ENCODE results near the gene ZNF423.

ZNF423 gene

GRCh38 chr16:49596648-49597291 lies 259.1 kb downstream of the ZNF423 start:
- intact Hi-C loops (cut with DNase I; ENCODE audit: low total_unique reads): no loop called here
- Histone ChIP-seq H3K4me3 (no peak overlapping the region), H3K36me3 (no peaks in the 10 kb centered on the region), H3K27ac (no peak overlapping the region), H3K9me3 (no peaks in the 10 kb centered on the region), H3K4me1 (peaks cover 0 to 4% (median 0%) of the 10 kb centered on the region in 4 donors), H3K27me3 (peaks cover 0 to 3% of the 10 kb centered on the region in 2 donors)
- DNase-seq: peak in 1 of 2 donors; percentile 68
- TF ChIP-seq CTCF (IDR thresholded peaks at IDR 0.05): no peak

GRCh38 chr16:49596068-49596467 lies 259.8 kb downstream of the ZNF423 start:
- peaks cover 0 to 4% (median 0%) of the 10 kb centered on the region in 4 donors for H3K4me1 ChIP-seq
- no peak for TF ChIP-seq CTCF (IDR thresholded peaks at IDR 0.05)
- no peaks in the 10 kb centered on the region for H3K36me3 ChIP-seq
- H3K27me3 ChIP-seq: peaks cover 0 to 3% of the 10 kb centered on the region in 2 donors
- DNase-seq: peak in 1 of 2 donors; percentile 53
- no peak overlapping the region for H3K4me3 ChIP-seq
- H3K9me3 ChIP-seq: no peaks in the 10 kb centered on the region
- H3K27ac ChIP-seq: no peak overlapping the region
- intact Hi-C loops (cut with DNase I; ENCODE audit: low total_unique reads): no loop called here

GRCh38 chr16:49594685-49595498 lies 261.0 kb downstream of the ZNF423 start:
- Histone ChIP-seq H3K4me3 (no peak overlapping the region), H3K36me3 (no peaks in the 10 kb centered on the region), H3K4me1 (peaks cover 0 to 4% (median 0%) of the 10 kb centered on the region in 4 donors), H3K27me3 (peaks cover 0 to 3% of the 10 kb centered on the region in 2 donors), H3K9me3 (no peaks in the 10 kb centered on the region), H3K27ac (no peak overlapping the region)
- TF ChIP-seq CTCF (IDR thresholded peaks at IDR 0.05): no peak
- intact Hi-C loops (cut with DNase I; ENCODE audit: low total_unique reads): no loop called here
- DNase-seq: peak in 1 of 2 donors; percentile 25

- H3K27ac ChIP-seq: no peak overlapping the region
- peaks cover 0 to 4% (median 0%) of the 10 kb centered on the region in 4 donors for H3K4me1 ChIP-seq
- DNase-seq: peak in 1 of 2 donors; percentile 12
- H3K27me3 ChIP-seq: peaks cover 0 to 3% of the 10 kb centered on the region in 2 donors
- H3K36me3 ChIP-seq: no peaks in the 10 kb centered on the region
- H3K9me3 ChIP-seq: no peaks in the 10 kb centered on the region
- H3K4me3 ChIP-seq: no peak overlapping the region
- TF ChIP-seq CTCF (IDR thresholded peaks at IDR 0.05): no peak
- intact Hi-C loops (cut with DNase I; ENCODE audit: low total_unique reads): no loop called here
Measured at GRCh38 chr16:49594153-49594552, 261.8 kb downstream of the ZNF423 start.

GRCh38 chr16:49593424-49594040 lies 262.4 kb downstream of the ZNF423 start:
- no peak overlapping the region for H3K4me3 ChIP-seq
- peak in 1 of 2 donors; percentile 43 for DNase-seq
- no peaks in the 10 kb centered on the region for H3K36me3 ChIP-seq
- intact Hi-C loops (cut with DNase I; ENCODE audit: low total_unique reads): no loop called here
- TF ChIP-seq CTCF (IDR thresholded peaks at IDR 0.05): no peak
- H3K9me3 ChIP-seq: no peaks in the 10 kb centered on the region
- H3K27ac ChIP-seq: no peak overlapping the region
- peaks cover 0 to 3% of the 10 kb centered on the region in 2 donors for H3K27me3 ChIP-seq
- peaks cover 0 to 4% (median 0%) of the 10 kb centered on the region in 4 donors for H3K4me1 ChIP-seq

Data from tibial artery (tissue), 4 donors.